Endothelial cell of umbilical vein (primary cell): ENCODE data around the gene H3-3A.

ENCODE experiments used
- CTCF ChIP-seq, 2 donors: IDR thresholded peaks; 1 replicate in 1 of 2; 2 replicates in 1 of 2; pipeline ENCODE4 v1.5.1; 2011; ENCODE audit warnings: low read length in 2 of 2, mild to moderate bottlenecking in 2 of 2, moderate library complexity in 2 of 2, control low read depth in 1 of 2, inconsistent platforms in 1 of 2, low read depth in 1 of 2; ENCODE audit not compliant: insufficient read depth in 1 of 2; ENCODE audit errors: extremely low read depth in 1 of 2
- EZH2 ChIP-seq: IDR thresholded peaks from 2 replicates; pipeline ENCODE4 v1.6.1; 2012; ENCODE audit warnings: borderline replicate concordance, low read depth, mild to moderate bottlenecking, moderate library complexity, low read length, inconsistent platforms; ENCODE audit not compliant: severe bottlenecking
- FOS ChIP-seq: IDR thresholded peaks from 2 replicates; pipeline ENCODE4 v1.6.1; 2011; ENCODE audit warnings: mild to moderate bottlenecking, low read length, moderate library complexity, borderline replicate concordance; ENCODE audit not compliant: insufficient read depth
- JUN ChIP-seq: IDR thresholded peaks from 2 replicates; pipeline ENCODE4 v1.6.1; 2011; ENCODE audit warnings: borderline replicate concordance, low read depth; ENCODE audit not compliant: insufficient read length, insufficient read depth
- MAX ChIP-seq: IDR thresholded peaks from 2 replicates; pipeline ENCODE4 v1.6.1; 2011; ENCODE audit not compliant: insufficient read depth, insufficient read length
- POLR2A ChIP-seq: IDR thresholded peaks from 2 replicates; pipeline ENCODE4 v1.6.1; 2012; ENCODE audit warnings: low read depth, mild to moderate bottlenecking, control low read depth, low read length
- POLR2AphosphoS5 ChIP-seq: IDR thresholded peaks from 2 replicates; pipeline ENCODE4 v1.6.1; 2012; ENCODE audit warnings: low read depth, mild to moderate bottlenecking, control low read depth, low read length, moderate library complexity; ENCODE audit not compliant: insufficient read depth

GRCh38 chr1:226033991-226034390 lies 28.5 kb upstream of the H3-3A start:
- TF ChIP-seq EZH2 (no peak), JUN (no peak), CTCF (IDR thresholded peaks at IDR 0.05; ENCODE audit: extremely low read depth in 1 of 2, insufficient read depth in 1 of 2, low read depth in 1 of 2, low read length in 2 of 2) (no peak), POLR2A (no peak), POLR2AphosphoS5 (no peak), FOS (no peak), MAX (no peak)
